HG03039 (cell line): ENCODE data around the gene SMC3.
A peak's percentile ranks its signal among the peaks of the same experiment; 100 is the strongest.
"Not testable (repeated sequence)": the region's sequence is repeated elsewhere in the genome, so short reads cannot be mapped to it uniquely, and the experiment has no call there.

ENCODE experiments used
- ATAC-seq: cut with Tn5 transposase; IDR thresholded peaks from one replicate; pipeline ENCODE4 v1.9.1; 2021; ENCODE audit warnings: mild to moderate bottlenecking, moderate library complexity; ENCODE audit not compliant: unreplicated experiment

Gene SMC3

DNA sequence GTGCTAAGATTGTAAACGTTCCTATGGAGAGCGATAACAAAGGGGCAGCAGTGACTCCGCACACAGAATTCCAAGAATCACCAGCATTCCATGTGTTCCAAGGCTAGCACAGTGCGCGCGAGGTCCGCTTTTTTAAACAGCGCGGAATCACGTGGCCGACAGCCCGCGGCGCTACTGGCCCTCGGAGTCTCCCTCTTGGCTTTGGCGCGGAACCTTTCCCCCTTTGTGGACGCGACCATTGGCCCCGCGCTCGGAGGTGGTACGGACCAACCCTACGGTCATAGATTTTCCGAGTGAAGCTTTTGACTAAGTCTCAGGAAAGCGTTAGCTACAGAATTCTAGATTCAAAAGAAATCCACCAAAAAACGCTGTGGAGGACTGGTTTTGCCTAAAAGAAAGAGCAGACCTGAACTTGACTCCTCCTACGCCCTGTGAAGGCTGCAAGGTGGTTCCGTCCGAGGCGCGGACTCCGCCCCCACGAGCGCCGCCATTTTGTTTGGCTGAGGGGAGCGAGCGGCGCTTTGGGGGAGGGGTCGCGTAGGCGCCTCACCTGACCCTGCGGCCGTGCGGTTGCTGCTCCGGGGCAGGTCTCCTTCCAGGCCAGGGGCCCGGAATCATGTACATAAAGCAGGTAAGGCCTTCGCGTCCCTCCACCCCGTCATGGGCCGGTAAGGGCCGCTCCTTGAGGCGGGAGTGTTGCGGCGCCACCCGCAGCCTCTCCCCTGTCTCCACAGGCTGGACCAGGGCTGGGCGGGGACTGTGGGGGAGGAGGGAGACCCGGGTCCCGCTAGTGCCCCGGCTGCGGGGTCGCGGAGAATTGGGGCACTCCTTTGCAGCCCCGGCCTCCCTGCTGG lies at the start of gene SMC3:
TSS of gene SMC3 (plus strand) at position 495 of the 854 bp plus-strand sequence. CDS start at position 617, 122 bp downstream.
- ATAC-seq, result peak; percentile 82

DNA sequence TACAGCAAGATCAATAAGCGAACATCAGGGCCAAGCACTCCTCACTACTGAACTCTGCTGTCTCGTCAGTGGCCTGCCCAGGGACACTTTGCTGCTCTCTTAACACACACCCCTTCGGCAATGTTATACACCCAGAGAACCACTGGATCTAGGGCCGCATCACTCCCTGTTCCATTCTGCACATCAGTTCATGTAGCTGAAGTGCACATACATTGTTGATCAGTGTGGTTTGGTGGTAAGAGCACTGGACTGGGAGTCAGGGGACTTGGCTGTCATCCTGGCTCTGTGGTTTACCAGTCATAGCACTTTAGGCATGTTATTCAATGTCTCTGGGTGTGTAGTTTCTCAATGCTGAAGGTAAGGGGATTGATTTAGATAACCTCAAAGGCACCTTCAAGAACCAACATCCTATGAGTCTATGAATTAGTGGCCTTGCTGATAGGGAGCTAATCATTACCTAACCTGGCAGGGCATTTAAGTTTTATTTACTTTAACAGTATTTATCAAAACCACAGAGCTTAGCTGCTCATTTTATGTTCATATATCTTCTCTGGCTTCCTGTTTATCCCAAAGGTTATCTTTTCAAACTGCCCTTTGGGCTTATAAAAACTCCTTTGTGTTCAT lies 45.0 kb upstream of the SMC3 start:
- ATAC-seq, result no peak

DNA sequence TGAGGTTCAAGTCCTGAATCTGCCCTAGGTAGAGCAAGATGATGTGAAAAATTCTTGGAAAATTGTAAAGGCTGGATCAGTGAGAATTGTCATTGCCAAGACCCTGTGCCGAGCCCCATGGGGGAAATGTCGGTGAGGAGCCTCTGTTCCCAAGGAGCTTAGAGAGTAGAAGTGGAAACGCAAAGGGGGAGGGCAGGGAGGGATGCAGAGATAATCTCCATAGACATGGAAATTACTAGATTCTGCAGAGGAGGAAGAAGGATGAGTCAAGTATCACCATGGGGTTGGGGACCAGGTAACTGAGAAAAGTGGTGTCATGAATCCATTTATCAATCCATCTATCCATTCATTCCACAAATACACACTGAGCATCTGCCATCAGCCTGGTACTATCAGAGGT lies 43.8 kb upstream of the SMC3 start:
- no peak for ATAC-seq

DNA sequence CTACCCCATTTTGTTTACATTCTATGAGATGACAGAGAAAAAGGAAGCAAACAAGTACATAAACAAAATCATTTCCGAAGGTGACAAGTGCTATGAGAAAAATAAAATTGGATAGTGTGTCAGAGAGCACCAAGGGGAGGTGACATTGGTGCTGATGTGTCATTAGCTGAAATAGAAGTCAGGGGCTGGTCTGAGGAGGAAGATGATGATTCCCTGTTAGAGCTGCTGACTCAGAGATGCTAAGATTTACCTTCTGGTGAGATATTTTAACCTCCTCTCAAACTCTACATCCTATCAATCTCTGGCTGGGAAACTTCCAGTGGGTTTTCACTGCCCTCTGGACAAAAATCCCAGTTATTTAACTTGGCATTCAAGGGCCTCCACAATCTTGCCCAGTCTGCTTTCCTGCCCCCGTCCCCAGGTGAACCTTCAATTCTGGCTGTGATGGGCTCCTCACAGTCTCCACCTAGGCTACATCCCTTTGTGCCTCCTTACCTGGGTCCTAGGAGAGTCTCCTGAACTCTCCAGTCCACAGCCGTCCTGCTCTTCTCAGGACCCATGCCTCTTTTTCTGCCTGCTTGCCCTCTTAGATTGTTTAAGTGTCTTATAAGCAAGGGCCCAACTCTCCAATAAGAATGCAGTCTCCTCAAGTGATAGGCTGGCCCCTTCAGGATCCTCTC lies 43.2 kb upstream of the SMC3 start:
- no peak for ATAC-seq

DNA sequence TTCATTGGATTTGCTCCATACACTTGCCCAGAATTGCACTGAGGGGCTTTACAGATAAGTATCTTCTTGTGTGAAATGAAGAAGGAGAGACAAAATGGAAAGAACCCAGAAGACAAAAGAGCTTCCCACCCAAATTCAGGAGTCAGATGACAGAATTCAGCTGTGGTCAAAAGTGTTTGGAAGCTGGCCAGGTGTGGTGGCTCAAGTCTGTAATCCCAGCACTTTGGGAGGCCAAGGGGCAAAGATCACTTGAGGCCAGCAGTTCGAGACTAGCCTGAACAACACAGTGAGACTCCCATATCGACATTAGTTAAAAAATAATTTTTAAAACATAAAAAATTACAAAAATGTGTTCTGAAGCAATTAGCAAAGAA lies 42.6 kb upstream of the SMC3 start:
- ATAC-seq, result no peak

DNA sequence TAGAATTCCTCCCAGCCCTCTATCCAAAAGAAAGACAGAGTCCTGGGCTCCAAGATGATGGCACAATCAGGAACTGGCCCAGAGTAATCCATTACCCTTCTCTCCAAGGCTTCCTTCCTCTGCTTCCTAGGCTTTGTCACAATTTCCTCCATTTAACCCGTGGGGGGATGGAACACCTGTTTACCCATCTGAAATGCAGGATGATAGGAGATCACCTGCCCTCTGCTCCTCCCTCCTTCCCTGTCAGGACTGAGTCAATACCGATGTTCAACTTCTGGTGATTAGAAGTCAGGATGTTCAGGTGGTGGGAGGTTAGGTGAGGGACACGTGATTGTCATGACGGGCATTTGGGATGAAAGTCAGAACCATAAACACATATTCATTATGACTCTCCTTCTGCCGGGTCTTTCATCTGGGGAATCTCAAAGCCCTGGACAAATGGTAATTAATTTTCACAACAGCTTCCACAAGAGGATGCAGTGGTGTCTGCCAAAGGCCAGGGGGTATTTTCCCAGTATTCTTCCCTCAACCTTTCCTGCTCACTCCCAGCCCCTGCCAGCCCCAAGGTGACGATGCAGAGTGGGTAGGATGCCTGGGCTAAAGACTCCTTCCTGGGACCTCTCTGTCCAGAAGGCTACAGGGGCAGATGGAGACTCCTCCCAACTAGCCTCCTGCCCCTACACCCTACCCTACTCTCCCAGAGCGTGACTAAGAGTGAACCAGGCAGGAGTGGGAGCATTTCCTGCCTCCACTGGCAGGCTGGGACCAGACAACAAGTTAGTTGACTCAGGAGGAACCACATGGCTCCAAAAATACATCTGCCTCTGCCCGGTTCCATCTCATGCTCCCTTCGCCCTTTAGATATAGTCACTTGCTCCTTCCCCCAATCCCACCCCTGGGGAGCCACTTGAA lies 41.9 kb upstream of the SMC3 start:
- no peak for ATAC-seq

DNA sequence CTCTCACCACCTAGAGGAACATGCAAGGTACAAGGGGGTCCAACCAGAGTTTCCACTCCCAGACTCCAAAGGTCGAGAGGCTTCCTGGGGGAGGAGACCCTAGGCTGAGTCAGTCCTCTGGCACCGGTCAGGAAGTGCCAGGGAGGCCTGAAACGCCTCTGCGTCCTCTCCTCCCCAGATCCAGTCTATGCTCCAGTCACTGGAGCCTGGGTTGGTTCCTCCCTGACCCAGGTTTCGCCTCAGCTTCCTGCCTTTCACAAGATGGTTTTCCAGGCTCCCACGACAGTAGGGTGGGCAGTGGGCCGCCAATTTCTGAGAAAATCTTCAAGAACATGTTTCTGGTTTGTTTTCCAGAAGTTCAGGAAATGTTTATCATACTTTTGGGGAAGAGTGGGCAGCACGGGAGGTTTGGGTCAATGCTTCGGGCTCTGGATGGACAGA lies 39.7 kb upstream of the SMC3 start:
- no peak for ATAC-seq

DNA sequence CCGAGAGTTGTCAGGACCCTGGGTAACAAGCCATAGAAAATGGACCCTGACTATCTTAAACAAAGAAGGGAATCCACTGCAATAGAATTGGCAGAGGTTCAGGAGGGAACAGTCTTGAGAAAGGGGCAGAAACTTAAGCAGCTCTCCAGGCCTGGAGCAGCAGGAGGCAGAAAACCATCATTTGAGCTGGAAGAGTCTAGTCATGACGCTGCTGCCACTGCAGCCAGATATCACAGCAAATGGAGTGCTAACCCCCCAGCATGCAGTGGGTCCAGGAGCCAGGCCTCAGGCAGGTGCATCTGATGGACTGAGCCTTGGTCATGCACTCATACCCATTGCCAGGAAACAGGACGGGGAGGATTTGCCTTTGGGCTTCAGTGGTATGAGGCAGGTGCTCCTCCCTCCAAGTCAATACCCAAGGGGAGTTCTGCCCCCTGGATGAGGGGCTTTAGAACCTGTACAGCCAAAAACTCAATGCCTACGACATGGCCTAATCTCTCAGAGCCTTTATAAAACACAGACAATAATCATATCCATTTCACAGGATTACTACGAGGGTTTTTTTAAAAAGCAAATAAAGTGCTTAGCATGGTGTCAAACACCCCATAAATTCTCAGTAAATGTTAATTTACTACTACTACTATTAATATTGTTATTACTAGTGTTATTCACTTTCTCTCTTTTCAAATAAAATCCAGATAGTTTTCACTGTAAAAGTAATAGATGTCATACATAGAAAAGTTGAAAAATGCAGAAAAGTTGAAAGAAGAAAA lies 39.1 kb upstream of the SMC3 start:
- peak; percentile 3 for ATAC-seq

DNA sequence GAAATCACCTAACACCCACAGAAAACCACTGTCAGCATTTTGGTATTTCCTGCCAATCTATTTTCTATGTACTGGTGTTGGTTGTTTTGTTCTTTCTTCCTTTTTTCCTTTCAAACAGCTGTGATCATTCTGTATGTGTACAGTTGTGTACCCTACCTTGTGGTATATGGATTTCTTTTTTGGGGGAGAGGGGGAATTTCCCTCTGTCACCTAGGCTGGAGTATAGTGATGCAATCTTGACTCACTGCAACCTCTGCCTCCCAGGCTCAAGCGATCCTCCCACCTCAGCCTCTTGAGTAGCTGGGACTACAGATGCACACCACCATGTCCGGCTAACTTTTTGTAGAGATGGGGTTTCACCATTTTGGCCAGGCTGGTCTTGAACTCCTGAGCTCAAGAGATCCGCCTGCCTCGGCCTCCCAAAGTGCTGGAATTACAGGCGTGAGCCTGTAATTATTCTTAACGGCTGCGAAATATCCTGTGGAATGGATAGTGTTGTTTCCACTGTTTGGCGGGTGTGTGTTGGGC lies 38.4 kb upstream of the SMC3 start:
- peak; percentile 80 for ATAC-seq

DNA sequence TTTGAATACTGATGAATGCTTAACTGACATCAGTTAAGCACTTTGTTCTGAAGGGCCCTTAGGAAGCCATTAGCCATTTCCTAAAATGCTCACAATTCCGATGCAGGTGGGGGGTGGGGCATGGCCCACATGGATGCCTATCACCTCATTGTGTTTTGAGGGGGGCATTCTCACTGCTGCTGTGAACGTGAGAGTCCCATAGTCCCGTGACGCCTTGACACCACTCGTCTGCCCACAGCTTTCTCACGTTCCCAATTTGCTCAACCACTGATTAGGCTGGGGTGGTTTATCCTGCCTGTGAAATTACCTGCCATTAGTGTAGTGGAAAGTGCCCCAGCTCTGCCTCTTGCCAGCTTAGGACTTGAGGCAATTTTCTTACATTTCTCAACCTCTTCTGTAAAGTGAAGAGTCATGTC lies 37.9 kb upstream of the SMC3 start:
- ATAC-seq, result no peak

DNA sequence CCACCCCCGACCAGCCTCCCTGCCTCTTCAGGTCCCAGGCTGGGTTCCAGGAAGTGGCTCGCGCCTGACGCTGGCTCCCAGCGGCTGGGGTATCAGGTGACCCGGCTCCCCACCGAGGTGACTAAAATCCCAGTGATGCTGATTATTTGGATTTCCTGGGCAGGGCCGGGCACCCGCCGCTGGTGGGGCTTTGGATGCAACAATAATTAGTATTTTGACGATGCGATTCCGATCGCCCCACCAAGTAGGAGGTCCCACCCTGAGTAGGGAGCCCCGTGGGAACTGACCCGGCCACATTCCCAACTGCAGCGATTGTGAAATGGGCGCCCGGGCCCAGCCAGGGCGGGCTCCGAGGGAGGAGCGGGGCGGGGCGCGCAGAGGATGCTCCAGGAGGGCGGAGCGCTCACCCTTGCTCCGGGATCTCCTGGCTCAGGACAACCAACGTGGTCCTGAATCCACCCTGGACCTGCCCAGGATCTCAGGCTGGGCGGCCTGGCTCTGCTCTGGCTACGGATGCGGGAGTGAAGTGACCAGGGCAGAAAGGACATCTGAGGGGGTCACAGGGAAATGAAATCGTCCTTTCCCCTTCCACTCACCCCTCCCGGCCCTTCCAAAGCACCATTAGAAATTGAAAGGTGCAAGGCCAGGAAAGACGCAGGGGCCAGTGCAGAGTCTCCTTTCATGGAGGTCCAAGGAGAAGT lies 37.2 kb upstream of the SMC3 start:
- ATAC-seq, result no peak

DNA sequence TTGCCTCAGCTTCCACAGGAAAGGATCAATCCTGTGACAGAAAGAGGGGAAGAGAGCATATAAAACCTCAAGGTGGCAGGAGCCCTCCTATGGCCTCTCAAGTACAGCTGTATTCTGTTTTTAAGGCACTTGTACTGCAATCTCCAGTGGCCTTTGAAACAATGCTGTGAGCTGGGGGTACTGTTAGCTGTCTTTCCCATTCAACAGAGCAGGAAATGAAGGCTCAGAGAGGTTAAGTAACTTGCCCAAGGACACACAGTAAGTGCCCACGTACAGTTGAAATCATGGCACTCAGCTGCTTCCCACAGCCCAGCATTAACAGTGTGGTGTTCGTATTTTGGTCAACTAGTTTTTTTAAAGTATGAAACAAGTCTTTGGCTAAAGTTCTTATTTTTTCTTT lies 35.8 kb upstream of the SMC3 start:
- ATAC-seq, result no peak

DNA sequence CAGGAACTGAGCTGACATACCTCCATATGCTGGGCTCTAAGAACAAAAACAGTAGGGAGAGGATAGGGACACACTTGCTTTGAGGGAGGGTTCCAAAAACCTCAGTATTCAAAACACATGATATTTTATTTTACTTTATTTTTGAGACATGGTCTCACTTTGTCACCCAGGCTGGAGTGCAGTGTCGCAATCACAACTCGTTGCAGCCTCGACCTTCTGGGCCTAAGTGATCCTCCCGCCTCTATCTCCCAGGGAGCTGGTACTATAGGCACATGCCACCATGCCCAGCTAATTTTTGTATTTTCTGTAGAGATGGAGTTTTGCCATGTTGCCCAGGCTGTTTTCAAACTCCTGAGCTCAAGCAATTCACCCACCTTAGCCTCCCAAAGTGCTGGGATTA lies 34.9 kb upstream of the SMC3 start:
- not testable (repeated sequence) for ATAC-seq

DNA sequence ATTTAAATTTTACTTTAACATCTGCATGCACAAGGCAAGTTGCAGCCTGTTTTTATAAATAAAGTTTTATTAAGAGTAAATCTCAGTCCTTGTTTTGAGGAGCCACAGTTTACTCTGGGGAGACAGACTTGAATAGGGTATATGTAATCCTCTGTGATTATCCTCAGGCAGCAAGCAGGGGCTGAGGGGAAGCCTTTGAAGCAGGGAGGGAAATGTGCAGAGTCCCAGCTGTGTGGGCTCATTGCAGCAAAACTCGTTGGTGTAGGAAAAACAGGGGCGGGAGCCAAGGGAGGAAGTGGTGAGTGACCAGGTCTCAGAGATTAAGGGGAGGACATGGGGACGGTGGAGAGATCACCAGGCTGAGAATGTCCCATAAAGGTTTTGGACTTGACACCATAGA lies 34.3 kb upstream of the SMC3 start:
- ATAC-seq, result no peak

DNA sequence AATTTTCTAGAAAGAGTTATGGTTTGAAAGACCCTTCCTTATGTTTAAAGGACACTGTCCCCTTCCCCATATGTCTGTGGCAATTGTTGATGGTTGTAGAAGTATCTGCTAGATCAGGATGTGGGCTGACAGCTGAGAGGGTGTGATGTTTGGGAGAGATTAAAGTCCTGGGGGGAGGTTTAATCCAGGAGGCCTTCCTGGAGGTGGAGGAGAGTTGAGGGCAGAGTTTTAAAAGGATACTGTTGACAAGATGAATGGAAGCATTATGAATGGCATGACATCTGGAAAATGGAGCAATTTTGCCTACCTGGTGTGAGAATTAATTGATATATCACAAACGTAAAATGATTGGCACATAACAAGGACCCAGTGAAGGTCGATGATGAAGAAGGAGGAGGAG lies 32.9 kb upstream of the SMC3 start:
- ATAC-seq, result no peak

DNA sequence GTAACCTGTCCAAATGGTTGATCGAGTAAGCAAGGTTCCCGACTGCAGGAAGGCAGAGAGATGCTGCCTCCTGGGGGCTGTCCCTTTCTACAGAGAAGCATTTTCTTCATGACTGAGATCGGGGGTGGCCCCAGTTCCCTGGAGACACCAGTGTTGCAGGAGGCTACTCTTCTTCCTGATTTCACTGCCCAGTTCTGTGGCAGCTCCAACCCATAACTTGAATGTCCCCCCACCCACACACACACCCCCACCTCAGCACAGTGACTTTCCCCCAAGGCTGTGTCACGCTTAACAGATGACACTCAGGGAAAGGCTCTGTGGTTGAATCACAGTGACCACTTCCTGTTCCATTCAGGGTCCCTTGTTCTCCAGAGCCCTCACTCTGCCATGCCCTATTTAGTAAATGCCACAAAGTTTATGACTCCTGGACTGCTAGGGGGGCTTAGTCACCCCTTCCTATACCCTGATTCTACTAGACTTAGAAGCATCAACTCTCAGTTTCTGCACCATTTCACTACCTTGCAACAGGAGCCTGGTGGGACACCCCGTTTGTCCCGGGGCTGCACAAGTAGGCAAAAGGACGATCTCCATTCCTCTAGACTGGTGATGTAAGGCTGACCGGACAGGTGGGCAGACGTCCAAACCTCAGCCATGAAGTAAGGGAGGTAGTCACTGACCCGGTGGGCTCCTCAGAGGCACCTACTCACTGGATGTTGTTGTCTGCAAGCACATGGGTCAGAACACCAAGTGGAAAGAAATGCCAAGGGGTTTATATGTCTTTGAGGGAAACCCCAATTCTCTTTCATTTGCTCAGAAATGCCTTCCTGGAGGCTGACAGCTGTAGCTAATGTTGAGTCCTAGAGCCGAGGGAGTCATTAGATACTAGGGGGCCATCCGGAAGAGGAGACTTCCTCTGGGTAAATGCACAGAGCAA lies 31.3 kb upstream of the SMC3 start:
- ATAC-seq, result peak; percentile 77

DNA sequence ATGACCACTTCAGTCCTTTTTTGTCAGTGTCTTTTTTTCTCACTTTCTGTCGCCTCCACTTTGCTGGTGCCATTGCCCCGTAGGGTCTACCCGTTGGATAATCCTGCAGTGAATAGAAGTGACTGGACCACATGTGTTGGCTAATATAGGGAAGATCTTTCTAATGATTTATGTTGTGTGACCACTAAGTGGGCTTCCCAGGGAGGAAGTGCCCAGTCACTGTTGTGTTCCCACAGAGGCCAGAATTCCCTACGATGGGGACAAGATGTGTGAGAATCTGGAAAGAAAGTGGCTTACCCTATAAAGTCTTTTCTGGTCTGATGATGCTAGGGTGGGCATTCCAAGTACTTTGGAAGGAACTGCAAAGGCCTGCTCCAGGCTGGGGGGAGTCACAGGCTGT lies 28.4 kb upstream of the SMC3 start:
- no peak for ATAC-seq

DNA sequence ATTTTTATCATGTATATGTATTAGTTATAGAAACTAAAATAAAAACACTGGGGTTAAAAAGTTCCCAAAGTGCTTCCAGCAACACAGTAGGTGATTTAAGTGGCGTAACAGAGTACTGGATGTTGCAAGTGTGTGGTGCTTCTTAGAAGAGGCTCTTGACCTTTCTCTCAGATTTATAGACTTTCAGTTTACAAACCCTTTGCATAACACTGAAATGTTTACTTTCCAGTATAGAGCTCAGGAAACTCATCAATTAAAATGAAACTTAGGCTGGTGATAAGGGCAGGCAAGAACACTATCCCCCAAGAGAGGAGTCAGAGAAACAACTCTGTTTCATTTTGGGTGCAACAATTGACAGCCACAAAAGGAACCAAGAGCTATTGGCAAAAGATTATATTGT lies 27.5 kb upstream of the SMC3 start:
- no peak for ATAC-seq
